ENCODE measurements around the gene PTPRU. TPM values are rescaled to one million over a fixed set of nuclear protein-coding genes. Genes with fewer than 3 reads are reported as not detected.

The PTPRU gene
- total RNA-seq, 1 experiment from 2014 or later = 31.4 TPM

GRCh38 chr1:29346576-29346975 is 110.3 kb downstream of the PTPRU start:
- Histone ChIP-seq H3K79me2 (ENCODE audit: low read depth) (no peaks in the 10 kb centered on the region), H3K27me3 (ENCODE audit: insufficient read depth, low read depth) (peaks cover 13% of the 10 kb centered on the region; the same call in 1 of the 2 replicates), H3F3A (ENCODE audit: insufficient read depth, low read depth) (no peaks in the 10 kb centered on the region), H3K27ac (no peak overlapping the region), H3K4me3 (no peak overlapping the region), H3K4me2 (no peak overlapping the region), H2AFZ (no peak overlapping the region), H3K9me3 (ENCODE audit: insufficient read depth, low read depth) (no peaks in the 10 kb centered on the region), H4K20me1 (ENCODE audit: insufficient read depth) (no peaks in the 10 kb centered on the region), H3K9me2 (ENCODE audit: insufficient read depth) (no peaks in the 10 kb centered on the region), H3K4me1 (replicated peaks; ENCODE audit: insufficient read depth) (no peaks in the 10 kb centered on the region), H3K36me3 (ENCODE audit: low read depth) (no peaks in the 10 kb centered on the region)
- CTCF ChIA-PET = no interaction called here
- intact Hi-C loops (cut with micrococcal nuclease; ENCODE audit: unreplicated experiment) = no loop called here
- POLR2A ChIA-PET (ENCODE audit: unreplicated experiment) = interaction anchor here (0.7 kb wide), 1 partner anchor 1186 kb away, joined by 5 read pairs; no protein-coding TSS in a partner anchor
- no TSS peak for BruUV-seq (replicated peaks)
- no peak for DNase-seq
- TF ChIP-seq EZH2 (IDR thresholded peaks at IDR 0.05; ENCODE audit: low read depth) = no peak
- no peak for TF ChIP-seq CTCF (conservative IDR thresholded peaks at IDR 0.05)

GRCh38 chr1:29349871-29350491 is 113.7 kb downstream of the PTPRU start:
- Histone ChIP-seq H3K27ac (no peak overlapping the region), H2AFZ (no peak overlapping the region), H4K20me1 (ENCODE audit: insufficient read depth) (no peaks in the 10 kb centered on the region), H3K4me3 (no peak overlapping the region), H3K9me2 (ENCODE audit: insufficient read depth) (no peaks in the 10 kb centered on the region), H3K27me3 (ENCODE audit: insufficient read depth, low read depth) (peaks cover 13% of the 10 kb centered on the region; the same call in 1 of the 2 replicates), H3K36me3 (ENCODE audit: low read depth) (no peaks in the 10 kb centered on the region), H3K9me3 (ENCODE audit: insufficient read depth, low read depth) (no peaks in the 10 kb centered on the region), H3K4me1 (replicated peaks; ENCODE audit: insufficient read depth) (no peaks in the 10 kb centered on the region), H3F3A (ENCODE audit: insufficient read depth, low read depth) (no peaks in the 10 kb centered on the region), H3K79me2 (ENCODE audit: low read depth) (no peaks in the 10 kb centered on the region), H3K4me2 (no peak overlapping the region)
- POLR2A ChIA-PET (ENCODE audit: unreplicated experiment) = no interaction called here
- no peak for DNase-seq
- BruUV-seq (replicated peaks) = no TSS peak
- TF ChIP-seq CTCF (conservative IDR thresholded peaks at IDR 0.05) = no peak
- no peak for TF ChIP-seq EZH2 (IDR thresholded peaks at IDR 0.05; ENCODE audit: low read depth)
- intact Hi-C loops (cut with micrococcal nuclease; ENCODE audit: unreplicated experiment) = no loop called here
- CTCF ChIA-PET = no interaction called here

GRCh38 chr1:29352719-29353420 is 116.5 kb downstream of the PTPRU start:
- H3K27ac ChIP-seq = no peak overlapping the region
- no peaks in the 10 kb centered on the region for H4K20me1 ChIP-seq (ENCODE audit: insufficient read depth)
- intact Hi-C loops (cut with micrococcal nuclease; ENCODE audit: unreplicated experiment) = no loop called here
- H3K4me1 ChIP-seq (replicated peaks; ENCODE audit: insufficient read depth) = no peaks in the 10 kb centered on the region
- no peaks in the 10 kb centered on the region for H3K79me2 ChIP-seq (ENCODE audit: low read depth)
- H3K9me2 ChIP-seq (ENCODE audit: insufficient read depth) = no peaks in the 10 kb centered on the region
- POLR2A ChIA-PET (ENCODE audit: unreplicated experiment) = no interaction called here
- no peak overlapping the region for H2AFZ ChIP-seq
- H3F3A ChIP-seq (ENCODE audit: insufficient read depth, low read depth) = no peaks in the 10 kb centered on the region
- DNase-seq = no peak
- no TSS peak for BruUV-seq (replicated peaks)
- H3K9me3 ChIP-seq (ENCODE audit: insufficient read depth, low read depth) = no peaks in the 10 kb centered on the region
- peaks cover 21% of the 10 kb centered on the region; the same call in 1 of the 2 replicates for H3K27me3 ChIP-seq (ENCODE audit: insufficient read depth, low read depth)
- CTCF ChIA-PET = no interaction called here
- TF ChIP-seq EZH2 (IDR thresholded peaks at IDR 0.05; ENCODE audit: low read depth) (no peak), CTCF (conservative IDR thresholded peaks at IDR 0.05) (no peak)
- no peak overlapping the region for H3K4me2 ChIP-seq
- H3K36me3 ChIP-seq (ENCODE audit: low read depth) = no peaks in the 10 kb centered on the region
- H3K4me3 ChIP-seq = no peak overlapping the region

Measured in PC-9 (cell line).